Spleen (tissue), 11 donors: ENCODE data around the gene SLC39A11. TPM values are rescaled to one million over a fixed set of nuclear protein-coding genes. Genes with fewer than 3 reads are reported as not detected.

Experiments
- DNase-seq: peaks from one replicate; pipeline ENCODE4 v3.0.0-alpha.2; 2020
- H3K27ac ChIP-seq, 8 donors: fragments of 200-600 bp; sonication (generic) in 7 of 8; 1 replicate in 4 of 8; 2 replicates in 4 of 8; pipeline versions ENCODE4 v1.5.0 to v1.8.0; 2016 to 2021; ENCODE audit warnings: inconsistent platforms in 4 of 8, mild to moderate bottlenecking in 4 of 8, moderate library complexity in 1 of 8
- H3K27me3 ChIP-seq, 7 donors: fragments of 200-600 bp; sonication (generic) in 6 of 7; replicated peaks in 1 of 7; 1 replicate in 4 of 7; 2 replicates in 3 of 7; pipeline versions ENCODE4 v1.5.0 to v1.8.0; 2016 to 2021; ENCODE audit warnings: inconsistent platforms in 3 of 7, mild to moderate bottlenecking in 1 of 7
- H3K36me3 ChIP-seq, 6 donors: fragments of 200-600 bp; sonication (generic) in 5 of 6; 1 replicate in 4 of 6; 2 replicates in 2 of 6; pipeline versions ENCODE4 v1.5.0 to v1.8.0; 2016 to 2021; ENCODE audit warnings: inconsistent platforms in 2 of 6
- H3K4me1 ChIP-seq, 6 donors: fragments of 200-600 bp; sonication (generic) in 5 of 6; 1 replicate in 3 of 6; 2 replicates in 3 of 6; pipeline versions ENCODE4 v1.5.0 to v1.8.0; 2016 to 2021; ENCODE audit warnings: inconsistent platforms in 3 of 6
- H3K4me3 ChIP-seq, 8 donors: fragments of 200-600 bp; sonication (generic) in 7 of 8; 1 replicate in 4 of 8; 2 replicates in 4 of 8; pipeline versions ENCODE4 v1.5.0 to v1.8.0; 2016 to 2021; ENCODE audit warnings: inconsistent platforms in 4 of 8, mild to moderate bottlenecking in 4 of 8, moderate library complexity in 2 of 8
- H3K9me3 ChIP-seq, 8 donors: fragments of 200-600 bp; sonication (generic) in 7 of 8; 1 replicate in 4 of 8; 2 replicates in 4 of 8; pipeline versions ENCODE4 v1.5.0 to v1.8.0; 2016 to 2021; ENCODE audit warnings: inconsistent platforms in 4 of 8
- CTCF ChIP-seq, 11 experiments: fragments of 200-600 bp in 7 of 11; fragments of 450-650 bp in 4 of 11; sonication (generic) in 4 of 11; IDR thresholded peaks in 8 of 11; conservative IDR thresholded peaks in 3 of 11; 1 replicate in 7 of 11; 2 replicates in 4 of 11; pipeline versions ENCODE4 v1.4.0 to v1.8.0; 2016 to 2021; ENCODE audit warnings: antibody characterized with exemption in 11 of 11, inconsistent platforms in 4 of 11, mild to moderate bottlenecking in 1 of 11
- POLR2A ChIP-seq, 3 donors: fragments of 450-650 bp; IDR thresholded peaks; one replicate each; pipeline ENCODE4 v1.5.1; 2017; ENCODE audit warnings: antibody characterized with exemption in 3 of 3, mild to moderate bottlenecking in 1 of 3
- POLR2AphosphoS5 ChIP-seq, 3 donors: sonication (generic); formaldehyde crosslinking; IDR thresholded peaks; one replicate each; pipeline ENCODE4 v1.5.1; 2017; ENCODE audit warnings: antibody characterized with exemption in 3 of 3
- WGBS, 5 donors: extraction: QIAGEN DNeasy Blood & Tissue Kit in 3 of 5; methylation state at CpG; one replicate each; pipeline versions ENCODE4 v1.1.5 to v1.1.7; 2013 to 2018; 5-methylcytosine and 5-hydroxymethylcytosine counted together
- intact Hi-C: fragments of 100-400 bp; cut with DNase I; formaldehyde crosslinking; loops from one replicate; pipeline ENCODE4 v1.15.0; 2023; ENCODE audit warnings: low total_unique reads
- polyA plus RNA-seq, 3 donors: library from polyadenylated mRNA; stranded (reverse); fragments of 200-250 nt; gene quantifications; one replicate each; pipeline ENCODE4 v1.2.1, GENCODE V29; 2013
- total RNA-seq, 7 donors: library from RNA; depleted of rRNA in 3 of 7; stranded (reverse); fragments of >200 nt in 3 of 7; fragmentation: NEBNext Ultra II Directional in 4 of 7; extraction: Animal tissue kit (Norgen Biotek cat#: 25700) in 4 of 7; gene quantifications; one replicate each; pipeline versions ENCODE4 v1.1.0 to v1.2.1, GENCODE V29; 2016 to 2021
- donor health status: healthy with polysubstance abuse.
- donor health status: DM: no; HTN: no; CAD: no; lungs with moderate emphysema.
- donor health status: DM: no; HTN: no; CAD: no.
- donor health status: Bipolar disorder and iron deficiency.
- donor health status: healthy.
- donor health status: DM: no; HTN: no; CAD: no.
- donor health status: DM: yes; HTN: yes; CAD: no.

SLC39A11 gene
- total and polyA plus RNA-seq, 10 donors = 4.1 to 45.2 (median 27.8) TPM

- no peak for DNase-seq
- Histone ChIP-seq H3K4me3 (no peak overlapping the region), H3K27me3 (no peaks in the 10 kb centered on the region), H3K4me1 (peaks cover 0 to 29% (median 9%) of the 10 kb centered on the region in 6 donors), H3K27ac (no peak overlapping the region), H3K9me3 (peaks cover 0 to 19% (median 15%) of the 10 kb centered on the region in 8 donors), H3K36me3 (peaks cover 0 to 10% (median 0%) of the 10 kb centered on the region in 6 donors)
- WGBS, 5 donors = 78 to 90% (median 89%) methylated on average over 14 of the region's 14 CpGs
- TF ChIP-seq POLR2A (IDR thresholded peaks at IDR 0.05) = no peak
- no peak for TF ChIP-seq POLR2AphosphoS5 (IDR thresholded peaks at IDR 0.05)
- no peak for TF ChIP-seq CTCF (IDR thresholded peaks at IDR 0.05 in 8 of 11, conservative IDR thresholded peaks at IDR 0.05 in 3 of 11)
- intact Hi-C loops = no loop called here
Measured at GRCh38 chr17:73013816-73014663, 78.4 kb downstream of the SLC39A11 start.

- Histone ChIP-seq H3K27ac (no peak overlapping the region), H3K4me3 (no peak overlapping the region), H3K27me3 (no peaks in the 10 kb centered on the region), H3K4me1 (peaks cover 0 to 29% (median 9%) of the 10 kb centered on the region in 6 donors), H3K36me3 (peaks cover 0 to 9% (median 0%) of the 10 kb centered on the region in 6 donors), H3K9me3 (peaks cover 0 to 12% (median 8%) of the 10 kb centered on the region in 8 donors)
- no peak for DNase-seq
- 79 to 95% (median 91%) methylated on average over 8 of the region's 8 CpGs for WGBS, 5 donors
- intact Hi-C loops = no loop called here
- no peak for TF ChIP-seq POLR2A (IDR thresholded peaks at IDR 0.05)
- TF ChIP-seq POLR2AphosphoS5 (IDR thresholded peaks at IDR 0.05) = no peak
- TF ChIP-seq CTCF (IDR thresholded peaks at IDR 0.05 in 8 of 11, conservative IDR thresholded peaks at IDR 0.05 in 3 of 11) = no peak
Measured at GRCh38 chr17:73013301-73013700, 79.2 kb downstream of the SLC39A11 start.

- H3K9me3 ChIP-seq = no peaks in the 10 kb centered on the region
- no peaks in the 10 kb centered on the region for H3K27me3 ChIP-seq
- peak overlapping the region in 3 of 8 donors; percentile 3 to 48 (median 5) for H3K4me3 ChIP-seq
- TF ChIP-seq CTCF (IDR thresholded peaks at IDR 0.05 in 8 of 11, conservative IDR thresholded peaks at IDR 0.05 in 3 of 11) (no peak), POLR2AphosphoS5 (IDR thresholded peaks at IDR 0.05) (peak in 2 of 3 donors; percentile 64 to 74)
- intact Hi-C loops = no loop called here
- H3K4me1 ChIP-seq = peaks cover 0 to 30% (median 9%) of the 10 kb centered on the region in 6 donors
- H3K36me3 ChIP-seq = no peaks in the 10 kb centered on the region
- H3K27ac ChIP-seq = peak overlapping the region in 6 of 8 donors; percentile 9 to 63 (median 47)
- no peak for DNase-seq
- 27 to 42% (median 37%) methylated on average over 8 of the region's 8 CpGs for WGBS, 5 donors
Measured at GRCh38 chr17:73011016-73011486, 81.4 kb downstream of the SLC39A11 start.

GRCh38 chr17:73010414-73010813 is 82.1 kb downstream of the SLC39A11 start:
- 65 to 80% (median 70%) methylated on average over 7 of the region's 7 CpGs for WGBS, 5 donors
- TF ChIP-seq POLR2AphosphoS5 (IDR thresholded peaks at IDR 0.05) (no peak), POLR2A (IDR thresholded peaks at IDR 0.05) (no peak), CTCF (IDR thresholded peaks at IDR 0.05 in 8 of 11, conservative IDR thresholded peaks at IDR 0.05 in 3 of 11) (no peak)
- H3K4me3 ChIP-seq = peak overlapping the region in 1 of 8 donors; percentile 48
- no peaks in the 10 kb centered on the region for H3K9me3 ChIP-seq
- H3K36me3 ChIP-seq = no peaks in the 10 kb centered on the region
- peak overlapping the region in 6 of 8 donors; percentile 9 to 63 (median 47) for H3K27ac ChIP-seq
- H3K4me1 ChIP-seq = peaks cover 0 to 30% (median 9%) of the 10 kb centered on the region in 6 donors
- no peaks in the 10 kb centered on the region for H3K27me3 ChIP-seq
- intact Hi-C loops = no loop called here
- DNase-seq = no peak
